GM19467 (cell line): ENCODE results near the gene PABPC1L.
A peak's percentile ranks its signal among the peaks of the same experiment; 100 is the strongest.

ENCODE experiments used
- ATAC-seq: cut with Tn5 transposase; IDR thresholded peaks from one replicate; pipeline ENCODE4 v1.9.1; 2021; ENCODE audit warnings: mild to moderate bottlenecking, moderate library complexity; ENCODE audit not compliant: unreplicated experiment

The PABPC1L gene

DNA sequence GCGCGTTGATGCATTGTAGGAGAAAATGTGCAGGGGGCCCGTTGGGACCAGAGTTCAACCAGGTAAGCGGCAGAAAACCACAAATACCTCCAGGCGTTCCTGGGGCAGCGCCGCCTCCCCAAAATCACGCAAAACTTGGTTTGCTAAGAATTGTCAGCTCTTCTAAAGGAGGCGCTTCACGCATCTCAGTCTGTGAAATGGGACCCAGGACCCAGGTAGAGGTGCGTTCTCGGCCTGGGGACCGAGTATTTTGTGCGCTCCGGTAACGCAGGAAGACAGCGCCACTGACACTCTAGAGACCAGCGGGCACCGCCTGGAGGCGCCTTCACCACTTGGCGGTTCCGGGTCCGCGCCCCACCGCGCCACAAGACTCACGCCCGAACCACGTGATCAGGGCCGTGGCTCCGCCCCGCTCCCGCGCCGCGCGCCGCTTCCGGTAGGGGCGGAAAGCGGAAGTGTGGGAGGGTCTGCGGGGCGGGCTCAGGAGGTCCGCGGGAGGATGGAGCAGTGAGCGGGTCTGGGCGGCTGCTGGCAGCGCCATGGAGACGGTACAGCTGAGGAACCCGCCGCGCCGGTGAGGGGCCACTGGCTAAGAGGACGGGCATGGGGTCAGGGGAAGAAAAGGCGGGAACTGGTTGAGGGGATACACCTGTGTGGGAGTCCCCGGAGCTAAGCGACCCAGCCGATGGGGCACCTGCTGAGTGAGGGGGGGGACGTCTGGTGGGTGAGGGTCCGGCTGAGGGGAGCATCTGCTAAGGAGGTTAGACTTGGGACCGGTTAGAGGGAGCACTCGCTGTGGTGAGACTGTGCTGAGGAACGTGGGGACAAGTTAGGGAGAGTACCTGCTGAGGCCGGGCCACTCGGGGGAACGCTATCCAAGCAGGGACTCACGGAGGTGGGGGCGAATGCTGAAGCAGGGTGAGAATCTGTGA lies 56.4 kb downstream of the PABPC1L start, which contains the start of gene STK4:
STK4 (plus strand) TSS at position 483 of the 932 bp plus-strand sequence; CDS start at position 540, 57 bp downstream.
- peak; percentile 63 for ATAC-seq

DNA sequence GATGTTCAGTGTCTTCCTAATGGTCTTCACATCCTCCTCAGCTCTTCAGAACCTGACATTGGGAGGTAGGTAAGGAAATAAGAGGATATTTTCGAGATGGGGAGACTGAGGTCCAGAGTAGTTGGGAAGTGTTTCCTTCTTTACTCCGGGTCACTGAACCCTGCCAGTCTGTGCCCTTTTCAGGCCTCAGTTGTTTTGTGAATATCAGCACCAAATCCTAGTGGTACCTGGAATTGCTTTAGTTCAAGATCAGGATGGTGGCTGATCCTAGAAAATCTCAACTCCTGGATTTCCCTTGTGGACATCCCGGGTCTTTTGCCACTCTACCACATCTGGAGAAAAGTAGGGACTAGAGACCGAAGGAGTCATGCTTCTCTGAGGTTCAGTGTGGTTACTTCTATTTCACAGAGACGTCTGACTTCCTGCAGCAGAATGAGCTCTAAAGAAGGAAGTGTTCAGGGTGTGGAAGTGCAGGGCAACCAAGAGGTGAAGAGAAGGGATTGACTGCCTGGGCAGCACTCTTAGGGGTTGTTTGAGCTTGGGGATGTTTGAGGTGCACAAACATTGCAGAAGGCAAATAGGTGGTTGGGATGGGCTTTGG lies 57.4 kb downstream of the PABPC1L start:
- no peak for ATAC-seq

DNA sequence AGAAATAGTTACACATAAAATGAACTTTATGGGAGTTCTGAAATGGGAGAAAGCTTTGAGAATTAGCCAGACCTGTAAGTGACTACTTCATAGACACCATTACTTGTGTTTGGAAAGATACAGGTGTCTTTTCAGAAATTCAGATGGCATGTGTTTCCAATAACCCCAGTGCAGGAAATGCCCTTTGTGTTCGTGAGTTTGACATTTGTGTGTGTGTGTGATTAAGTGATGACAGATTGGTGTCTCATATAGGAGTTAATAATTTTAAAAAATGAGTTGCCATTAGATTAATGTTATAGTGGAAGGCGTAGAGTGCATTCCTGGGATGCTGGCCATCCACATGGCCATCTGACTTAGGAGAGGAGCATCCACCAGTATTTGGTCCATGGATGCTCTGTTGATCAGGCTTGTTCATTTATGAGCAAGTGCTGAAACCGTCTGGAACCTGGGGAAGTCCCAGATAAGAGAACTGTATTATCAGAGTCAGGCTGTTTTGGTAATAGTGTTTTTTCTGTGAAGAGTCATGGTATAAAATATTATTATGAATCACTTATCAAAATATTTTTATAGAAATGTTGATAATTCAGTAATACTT lies 59.5 kb downstream of the PABPC1L start:
- no peak for ATAC-seq

DNA sequence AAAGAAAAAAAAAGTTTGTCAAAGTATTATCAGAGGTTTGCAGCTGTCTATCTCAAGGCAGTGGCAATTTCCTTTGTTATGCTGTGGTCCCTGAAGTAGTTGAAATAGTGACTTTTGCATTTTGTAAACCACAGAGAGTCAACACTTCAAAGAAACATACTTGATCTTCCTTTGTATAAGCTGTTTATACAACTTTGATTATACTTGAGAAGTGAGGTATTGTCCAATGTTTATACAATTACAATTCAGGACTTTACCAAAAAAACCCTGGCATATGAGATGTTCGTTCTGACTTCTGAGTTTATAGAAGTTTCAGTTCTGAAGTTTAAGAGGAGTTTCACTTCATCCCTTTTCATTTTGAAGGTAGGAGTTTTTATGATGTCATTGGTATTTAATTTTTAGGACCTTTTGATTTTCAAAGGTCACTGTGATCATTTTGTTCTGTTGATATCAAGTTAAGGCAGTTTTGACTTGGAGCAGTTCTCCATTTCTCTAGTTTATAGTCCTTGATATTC lies 60.4 kb downstream of the PABPC1L start:
- ATAC-seq: no peak

DNA sequence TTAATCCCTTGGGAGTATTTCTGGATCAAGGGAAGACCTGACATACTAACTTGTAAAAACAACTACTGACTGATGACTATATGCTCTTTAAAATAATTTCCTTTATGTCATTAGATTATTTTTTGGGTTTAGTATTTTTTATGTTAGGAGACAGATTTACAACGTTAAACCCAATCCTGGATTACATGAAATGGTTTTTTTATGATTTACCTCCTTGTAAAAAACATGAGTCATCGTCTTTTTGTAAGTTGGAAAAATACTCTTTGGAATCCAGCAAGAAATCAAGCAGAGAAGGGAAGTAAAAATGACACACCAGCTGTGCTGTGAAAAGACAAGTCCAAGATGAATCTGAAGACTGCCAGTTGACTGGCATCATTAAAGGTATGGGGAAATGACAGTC lies 63.2 kb downstream of the PABPC1L start:
- no peak for ATAC-seq

DNA sequence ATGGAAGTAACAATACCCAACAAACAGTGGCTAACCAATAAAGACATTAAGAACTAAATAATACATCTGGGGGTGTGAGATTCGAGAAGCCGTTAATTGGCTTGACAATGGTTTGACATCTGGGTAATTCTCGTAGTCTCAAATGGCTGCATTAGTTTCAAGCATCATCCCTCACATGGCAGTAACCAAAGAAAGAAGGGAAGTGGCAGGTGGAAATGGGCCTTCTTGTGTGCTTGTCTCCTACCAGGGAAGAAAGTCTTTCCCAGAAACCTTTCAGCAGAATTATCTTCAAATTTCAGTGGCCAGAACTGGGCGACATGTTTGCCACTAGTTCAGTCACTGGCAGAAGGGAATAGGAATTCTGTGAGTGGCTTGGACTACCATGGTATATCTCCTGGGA lies 66.8 kb downstream of the PABPC1L start:
- no peak for ATAC-seq

DNA sequence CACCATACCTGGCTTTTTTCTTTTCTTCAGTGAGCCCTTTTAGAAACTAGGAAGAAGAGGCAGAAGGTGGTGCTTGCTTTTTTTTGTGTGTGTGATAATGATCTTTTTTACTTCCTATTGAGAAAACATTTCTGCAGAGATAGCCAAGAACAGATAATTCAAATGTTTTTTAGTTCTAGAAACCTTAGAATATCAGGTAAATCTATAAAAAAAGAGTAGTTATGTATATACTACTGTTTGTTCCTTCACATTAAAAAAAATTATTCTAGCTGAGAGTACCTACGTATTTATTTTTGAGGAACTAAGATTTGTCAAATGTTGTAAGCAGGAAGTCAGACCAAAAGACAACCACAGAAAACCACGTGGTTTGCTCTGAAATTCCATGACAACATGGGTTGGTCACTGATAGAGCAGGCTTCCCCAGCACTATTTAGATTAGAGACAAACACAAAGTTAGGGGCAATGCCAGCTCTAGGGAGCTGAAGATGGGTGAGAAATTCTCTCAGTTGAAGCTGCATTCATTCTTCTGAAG lies 69.3 kb downstream of the PABPC1L start:
- ATAC-seq: peak; percentile 83

DNA sequence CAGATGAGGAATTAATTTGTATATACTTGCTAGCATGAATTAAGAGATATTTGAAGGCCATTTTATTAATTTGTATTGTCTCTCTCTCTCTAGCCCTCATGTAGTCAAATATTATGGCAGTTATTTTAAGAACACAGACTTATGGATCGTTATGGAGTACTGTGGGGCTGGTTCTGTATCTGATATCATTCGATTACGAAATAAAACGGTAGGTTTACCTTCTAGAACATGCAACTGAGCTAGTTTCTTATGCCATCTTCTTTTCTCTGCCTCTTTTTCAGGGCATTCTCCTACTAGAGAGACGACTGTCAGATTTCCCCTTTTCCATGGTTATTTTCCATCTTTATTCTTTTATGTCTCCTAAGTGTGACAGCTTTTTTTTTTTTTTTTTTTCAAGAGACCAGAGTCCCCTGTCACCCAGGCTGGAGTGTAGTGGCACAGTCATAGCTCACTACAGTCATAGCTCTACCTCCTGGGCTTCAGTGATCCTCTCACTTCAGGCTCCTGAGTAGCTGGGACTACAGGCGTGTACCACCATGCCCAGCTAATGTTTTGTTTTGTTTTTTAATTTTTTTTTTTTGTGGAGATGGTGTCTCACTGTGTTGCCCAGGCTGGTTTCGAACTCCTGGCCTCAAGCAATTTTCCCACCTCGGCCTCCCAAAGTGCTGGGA lies 72.0 kb downstream of the PABPC1L start:
- no peak for ATAC-seq

DNA sequence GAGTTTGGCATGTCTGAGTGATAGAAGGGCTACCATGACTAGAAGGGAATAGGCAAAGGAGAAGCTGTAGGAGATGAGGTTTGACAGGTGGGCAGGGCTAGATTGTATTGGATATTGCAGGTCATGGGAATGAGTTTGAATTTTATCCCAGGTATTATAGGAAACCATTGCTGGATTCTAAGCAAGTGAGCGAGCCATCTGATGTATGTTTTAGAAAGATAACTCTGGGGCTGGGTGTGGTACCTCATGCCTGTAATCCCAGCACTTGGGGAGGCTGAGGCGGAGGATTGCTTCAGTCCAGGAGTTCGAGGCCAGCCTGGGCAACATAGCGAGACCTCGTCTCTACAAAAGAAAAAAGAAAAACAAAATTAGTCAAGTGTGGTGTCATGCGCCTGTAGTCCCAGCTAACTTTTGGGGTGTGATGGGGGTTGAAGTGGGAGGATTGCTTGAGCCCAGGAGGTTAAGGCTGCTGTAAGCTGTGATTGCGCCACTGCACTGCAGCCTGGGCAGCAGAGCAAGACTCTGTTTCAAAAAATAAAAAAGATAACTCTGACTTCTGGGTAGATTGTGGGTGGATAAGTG lies 73.3 kb downstream of the PABPC1L start:
- ATAC-seq: no peak

DNA sequence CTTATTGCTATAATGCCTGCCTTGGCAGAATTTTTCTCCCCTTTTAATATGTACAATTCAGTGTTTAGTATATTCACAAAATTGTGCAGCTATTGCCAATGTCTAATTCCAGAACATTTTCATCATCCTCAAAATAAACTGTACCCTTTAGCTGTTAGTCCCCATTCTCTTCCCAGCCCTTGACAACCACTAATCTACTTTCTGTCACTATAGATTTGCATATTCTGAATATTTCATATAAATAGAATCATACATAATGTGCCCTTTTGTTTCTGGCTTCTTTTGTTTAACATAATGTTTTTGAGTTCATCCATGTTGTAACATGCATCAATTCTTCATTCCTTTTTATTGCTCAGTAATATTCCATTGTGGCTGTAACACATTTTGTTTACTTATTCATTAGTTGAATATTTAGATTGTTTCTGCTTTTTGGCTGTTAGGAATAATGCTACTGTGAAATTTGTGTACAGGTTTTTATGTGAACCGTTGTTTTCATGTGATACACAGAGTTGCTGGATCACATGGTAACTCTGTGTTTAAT lies 78.8 kb downstream of the PABPC1L start:
- no peak for ATAC-seq
